ENCODE results near the gene CCDC110. TPM values are rescaled to one million over a fixed set of nuclear protein-coding genes. Genes with fewer than 3 reads are reported as not detected.
"Not testable (repeated sequence)": the region's sequence is repeated elsewhere in the genome, so short reads cannot be mapped to it uniquely, and the experiment has no call there.

CCDC110 gene
- not detected for total RNA-seq

DNA sequence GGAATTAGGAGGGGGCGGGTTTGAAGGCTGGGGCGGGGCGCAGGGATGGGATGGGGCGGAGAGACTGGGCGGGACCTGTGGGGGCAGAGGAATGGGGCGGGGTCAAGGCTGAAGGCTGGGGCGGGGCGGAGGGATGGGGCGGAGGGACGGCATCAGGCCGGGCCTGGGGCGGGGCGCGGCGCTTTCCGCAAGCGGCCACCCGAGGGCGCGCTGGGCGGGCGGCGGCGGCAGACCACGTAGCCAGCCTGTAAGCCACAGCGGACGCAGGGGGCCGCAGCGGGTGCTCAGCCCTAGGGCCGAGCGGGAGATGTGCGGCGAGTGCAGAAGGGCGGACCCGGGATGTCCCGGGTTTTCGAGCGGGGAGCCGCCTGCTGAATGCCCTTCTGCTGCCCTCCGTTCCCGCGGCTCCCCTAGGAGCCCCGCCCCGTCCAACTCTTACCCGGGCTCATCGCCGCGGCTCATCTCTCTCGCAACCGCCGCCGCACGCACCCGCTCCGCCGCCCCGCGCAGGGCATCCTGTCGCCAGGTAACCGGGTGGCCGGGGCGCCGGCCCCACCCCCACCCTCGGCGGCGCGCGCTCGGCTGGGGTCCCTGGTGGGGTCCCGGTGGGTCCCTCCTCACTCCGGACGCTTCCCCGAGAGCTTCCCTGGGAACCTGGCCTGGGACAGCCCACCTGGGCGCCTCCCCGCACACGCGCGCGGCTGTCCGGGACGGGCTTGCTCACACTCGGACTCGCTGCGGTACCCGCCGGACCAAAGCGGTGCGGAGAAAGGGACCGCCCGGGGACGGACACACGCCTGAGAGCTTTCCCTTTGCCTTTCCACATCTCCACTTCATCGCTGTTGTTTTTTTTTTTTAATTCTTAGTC lies at the start of gene CCDC110:
Gene CCDC110, minus strand, starts transcription at position 499 of the 868 bp plus-strand sequence. Its CDS starts 50 bp downstream, at position 449.
- DNase-seq: peak; percentile 83

- DNase-seq: no peak
These were observed 48.6 kb upstream of the CCDC110 start for GRCh38 chr4:185520119-185520518.

DNA sequence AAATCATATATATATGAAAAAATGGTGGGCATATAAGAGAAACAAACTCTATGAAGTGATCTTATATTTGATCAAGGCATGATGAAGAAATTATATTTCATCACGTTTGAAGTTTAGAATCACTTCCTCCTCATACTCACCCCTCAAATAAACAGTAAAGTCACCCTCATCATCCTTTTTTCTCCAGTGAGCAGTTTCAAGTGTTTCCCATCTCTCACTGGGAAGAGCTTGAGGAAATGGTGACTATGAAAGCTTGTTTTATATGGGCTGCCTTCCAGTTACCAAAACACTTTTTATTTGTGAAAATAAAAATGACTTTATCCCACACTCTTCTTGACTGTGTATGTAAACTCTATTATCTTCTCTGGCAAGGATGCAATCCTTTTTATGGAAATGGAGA lies 47.0 kb upstream of the CCDC110 start:
- DNase-seq: no peak

DNA sequence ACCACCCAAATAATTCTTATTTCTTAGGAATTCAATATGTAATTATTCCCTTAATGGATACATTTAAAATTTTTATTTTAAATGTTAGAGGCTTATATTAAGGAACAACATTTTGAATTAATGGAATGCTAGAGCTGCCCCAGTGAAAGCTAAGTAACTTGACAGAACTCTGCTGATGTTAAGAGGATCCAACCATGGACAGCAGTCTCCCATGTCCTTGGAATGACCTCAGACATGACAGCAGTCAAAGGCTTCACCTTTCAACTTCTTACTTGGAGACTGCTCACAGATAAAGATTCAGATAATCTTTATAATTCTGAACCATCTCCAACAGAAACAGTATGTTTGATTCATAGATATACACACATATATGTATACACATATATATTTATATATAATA lies 46.5 kb upstream of the CCDC110 start:
- no peak for DNase-seq

DNA sequence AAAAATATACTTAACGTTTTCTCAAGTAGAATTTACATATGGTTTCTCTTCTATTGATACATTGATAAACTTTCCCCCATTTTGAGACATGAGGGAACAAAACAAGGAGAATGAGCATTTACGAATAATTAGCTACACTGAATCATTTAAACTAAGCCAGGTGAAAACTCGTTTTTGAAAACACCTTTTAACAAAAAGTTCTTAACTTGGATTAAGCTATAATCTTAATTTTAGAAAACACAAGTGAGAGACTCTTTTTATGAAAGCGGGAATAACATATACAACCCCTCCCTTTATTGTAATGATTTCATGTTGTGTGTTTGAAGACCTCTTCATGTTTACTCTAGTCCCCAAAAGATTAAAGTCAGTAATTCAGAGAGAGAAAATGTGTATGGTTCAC lies 43.7 kb upstream of the CCDC110 start:
- no peak for DNase-seq

GRCh38 chr4:185514182-185514697 lies 42.7 kb upstream of the CCDC110 start:
- DNase-seq: no peak

DNA sequence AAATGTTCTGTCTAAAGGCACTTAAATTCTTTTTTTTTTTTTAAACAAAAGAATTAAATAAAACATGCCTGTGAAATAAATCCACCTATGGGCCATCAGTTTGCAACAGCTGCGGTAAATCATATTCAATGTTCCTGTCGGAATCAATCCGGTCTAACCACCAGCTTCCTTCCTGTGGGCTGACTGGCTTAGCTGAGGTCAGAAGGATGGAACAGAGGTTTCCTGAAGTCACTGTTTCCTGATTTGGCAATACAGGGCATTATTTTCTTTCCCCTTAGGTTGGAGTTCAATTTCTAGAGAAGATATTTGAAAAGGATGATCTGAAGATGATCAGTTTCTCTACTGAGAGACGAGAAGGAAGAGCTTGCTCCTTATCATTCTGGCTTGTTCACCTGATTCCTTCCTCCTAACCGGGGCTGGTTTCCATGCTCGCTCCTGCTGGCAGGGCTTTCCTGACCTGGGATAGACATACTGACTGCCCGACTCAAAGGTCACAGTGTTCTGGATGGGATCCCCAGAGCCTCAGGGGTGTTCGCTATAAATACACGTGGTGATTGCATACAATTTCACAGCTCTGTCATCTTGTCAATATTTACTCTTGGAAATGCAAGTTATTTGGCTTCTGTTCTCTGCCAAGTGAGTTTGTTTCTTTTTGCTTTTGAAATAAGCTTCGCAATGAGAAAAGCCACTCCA lies 42.1 kb upstream of the CCDC110 start:
- no peak for DNase-seq

- no peak for DNase-seq
These were observed 41.0 kb upstream of the CCDC110 start for GRCh38 chr4:185512516-185512915.

DNA sequence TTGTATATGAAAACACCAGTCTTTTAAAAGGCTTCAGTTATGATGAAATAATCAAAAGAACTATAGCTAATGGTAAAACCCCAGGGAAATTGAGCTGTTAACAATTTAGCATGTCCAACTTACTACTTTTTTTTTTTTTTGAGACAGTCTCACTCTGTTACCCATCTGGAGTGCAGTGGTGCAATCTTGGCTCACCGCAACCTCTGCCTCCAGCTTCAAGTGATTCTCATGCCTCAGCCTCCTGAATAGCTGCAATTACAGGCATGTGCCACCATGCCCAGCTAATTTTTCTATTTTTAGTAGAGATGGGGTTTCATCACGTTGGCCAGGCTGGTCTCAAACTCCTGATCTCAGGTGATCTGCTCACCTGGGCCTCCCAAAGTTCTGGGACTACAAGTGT lies 39.7 kb upstream of the CCDC110 start:
- not testable (repeated sequence) for DNase-seq

DNA sequence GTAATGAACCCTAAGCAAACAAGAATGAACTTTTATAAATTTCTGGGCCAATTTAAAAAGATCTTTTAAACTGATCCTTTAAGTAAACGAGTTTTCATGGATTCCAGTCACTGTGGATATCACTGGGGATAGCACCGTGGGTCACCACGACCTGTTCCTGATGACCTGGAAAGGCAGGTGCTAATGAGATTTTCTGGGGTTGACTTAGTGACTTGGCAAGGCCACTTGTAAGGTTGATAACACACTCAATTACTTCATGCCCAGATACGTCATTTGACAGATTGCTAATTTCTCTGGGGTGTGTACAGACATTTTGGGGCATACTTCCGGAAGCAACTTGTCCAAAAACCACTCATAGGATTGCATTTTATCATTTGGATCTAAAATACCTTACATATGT lies 39.3 kb upstream of the CCDC110 start:
- DNase-seq: no peak

DNA sequence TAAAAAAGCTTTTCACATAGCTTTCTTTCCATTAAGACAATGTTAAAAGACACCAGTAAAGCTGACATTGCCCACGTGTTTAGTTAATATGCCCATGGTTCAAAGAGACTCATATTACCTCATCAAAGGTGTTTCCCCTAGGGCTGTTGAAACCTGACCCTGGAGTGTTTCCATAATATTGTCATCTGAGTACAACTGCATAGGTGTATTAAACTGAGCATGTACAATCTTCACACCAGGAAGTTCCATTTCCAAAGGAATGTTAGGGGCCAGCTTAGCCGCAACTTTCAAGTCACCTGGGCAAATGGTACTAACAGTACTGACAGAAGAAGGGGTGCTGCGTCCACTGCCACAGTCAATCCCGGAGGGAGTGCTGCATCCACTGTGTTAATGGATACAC lies 36.6 kb upstream of the CCDC110 start:
- DNase-seq: no peak

DNA sequence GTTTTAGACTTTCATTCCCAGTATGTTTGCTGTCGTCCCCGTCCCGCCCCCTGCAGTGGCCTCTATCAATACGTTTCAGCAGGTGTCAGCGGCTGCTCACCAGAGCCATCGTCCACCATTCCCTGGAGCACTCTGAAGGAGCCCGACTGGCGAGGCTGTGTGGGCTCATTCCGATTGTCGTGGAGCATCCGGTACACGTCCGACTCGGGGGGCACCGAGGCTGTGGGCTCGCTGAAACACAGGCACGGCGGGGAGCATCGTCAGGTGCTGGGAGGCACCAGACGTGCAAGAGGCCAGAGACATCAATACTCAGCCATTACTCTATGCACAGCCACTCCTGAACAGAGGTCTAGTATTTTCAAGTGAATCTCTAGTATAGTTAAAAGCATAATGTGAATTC lies 34.9 kb upstream of the CCDC110 start:
- no peak for DNase-seq

- DNase-seq: no peak
These were observed 32.8 kb upstream of the CCDC110 start for GRCh38 chr4:185504098-185505047.

DNA sequence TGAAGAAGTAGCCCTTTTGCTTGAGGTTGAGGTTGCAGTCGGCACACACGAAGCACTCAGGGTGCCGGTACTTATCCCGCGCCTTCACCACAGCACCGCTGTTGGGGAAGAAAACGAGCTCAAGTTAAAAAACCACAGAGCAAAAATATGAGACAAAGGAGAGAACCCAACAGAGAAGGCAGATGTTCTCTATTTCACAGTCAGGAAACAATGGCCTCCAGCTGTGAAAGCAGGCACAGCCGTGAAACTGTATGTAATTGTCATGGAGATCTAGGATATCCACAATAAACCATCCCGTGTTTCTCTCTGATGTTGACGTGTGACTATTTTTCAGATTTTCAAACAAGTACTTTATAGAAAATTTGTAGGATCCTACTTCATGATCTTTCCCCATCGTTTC lies 30.9 kb upstream of the CCDC110 start:
- DNase-seq: no peak

- DNase-seq: no peak
These were observed 29.0 kb upstream of the CCDC110 start for GRCh38 chr4:185500576-185500975.

DNA sequence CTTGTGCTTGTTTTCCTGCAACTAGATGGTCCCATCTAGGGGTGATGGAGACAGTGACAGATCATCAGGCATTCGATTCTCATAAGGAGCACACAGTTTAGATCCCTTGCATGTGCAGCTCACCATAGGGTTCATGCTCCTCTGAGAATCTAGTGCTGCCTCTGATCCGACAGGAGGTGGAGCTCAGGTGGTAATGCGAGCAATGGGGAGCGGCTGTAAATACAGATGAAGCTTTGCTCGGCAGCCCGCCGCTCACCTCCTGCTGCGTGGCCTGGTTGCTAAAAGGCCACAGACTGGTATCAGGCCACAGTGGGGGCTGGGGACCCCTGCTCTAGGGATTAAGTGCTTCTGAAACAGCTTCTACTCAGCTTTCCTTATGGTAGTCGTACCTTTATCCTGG lies 28.5 kb upstream of the CCDC110 start:
- DNase-seq: no peak

- DNase-seq: no peak
These were observed 17.1 kb upstream of the CCDC110 start for GRCh38 chr4:185488650-185489049.

DNA sequence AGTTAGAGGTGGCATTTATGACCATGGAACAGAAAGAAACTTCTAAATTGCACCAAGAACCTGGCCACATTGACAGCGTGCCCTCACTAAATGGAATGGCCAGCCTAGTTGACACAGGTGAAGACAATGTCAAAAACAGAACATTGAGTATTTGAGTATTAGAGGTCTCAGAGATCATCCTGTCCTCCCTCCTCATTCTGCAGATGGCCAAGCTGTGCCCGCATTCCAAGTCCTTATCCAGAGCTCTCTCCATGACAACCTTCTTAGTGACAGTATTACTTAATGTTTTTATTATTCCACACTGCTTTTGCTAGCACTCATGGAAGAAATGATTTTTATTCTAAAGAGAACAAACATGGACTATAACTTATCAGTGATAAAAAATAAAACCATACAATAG lies 9.9 kb upstream of the CCDC110 start:
- no peak for DNase-seq

- DNase-seq: no peak
These were observed 8.6 kb upstream of the CCDC110 start for GRCh38 chr4:185480016-185480732.

DNA sequence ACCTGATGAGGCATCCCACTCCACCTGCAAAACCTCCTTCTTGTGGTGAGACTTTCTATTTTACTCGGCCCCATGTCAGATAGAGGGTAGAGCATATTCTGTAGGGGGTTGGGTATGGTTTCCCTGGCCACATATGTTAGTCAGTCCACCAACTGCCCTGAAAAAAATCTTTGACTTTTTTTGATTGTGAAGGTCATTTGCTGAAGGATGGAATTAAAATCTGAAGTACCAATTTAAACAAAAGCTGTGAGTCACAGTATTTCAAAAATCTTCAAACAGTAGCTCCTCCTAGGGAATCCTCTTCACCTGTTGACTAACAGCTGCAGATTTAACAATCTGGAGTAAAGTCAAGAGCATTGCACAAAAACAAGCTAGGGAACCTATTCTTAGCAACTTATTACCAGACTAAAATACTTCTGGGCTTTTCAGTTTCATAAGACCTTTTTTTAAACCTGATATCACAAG lies 8.0 kb upstream of the CCDC110 start:
- no peak for DNase-seq

GRCh38 chr4:185473247-185473646 lies 1.7 kb upstream of the CCDC110 start:
- no peak for DNase-seq

DNA sequence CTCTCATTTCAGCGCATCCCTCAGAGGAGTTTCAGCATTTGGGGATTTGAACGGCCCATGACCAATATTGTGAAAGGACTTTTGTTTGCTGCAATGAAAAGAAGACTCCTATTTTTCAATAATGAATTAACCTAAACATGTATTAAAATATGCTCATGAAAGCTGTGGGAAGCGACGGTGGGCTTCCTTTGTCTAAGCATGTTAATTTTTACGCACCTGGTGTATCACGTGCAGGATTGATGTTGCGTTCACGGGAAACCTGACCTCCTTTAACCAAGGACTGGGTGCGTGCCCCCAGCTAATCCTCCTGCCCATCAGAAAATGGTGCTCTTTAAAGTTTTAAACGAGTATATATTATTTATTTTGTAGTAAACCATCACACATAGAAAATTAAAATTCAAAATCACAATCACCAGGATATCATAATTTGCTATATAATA lies 590 bp upstream of the CCDC110 start:
- DNase-seq: no peak
